AG09319 (cell line): Measurements from ENCODE around the gene VPS4B.
"Not testable (repeated sequence)": the region's sequence is repeated elsewhere in the genome, so short reads cannot be mapped to it uniquely, and the experiment has no call there.

Source experiments
- DNase-seq: peaks from one replicate; pipeline ENCODE4 v3.0.0-alpha.2; 2010; ENCODE audit warnings: low read depth; ENCODE audit errors: extremely low read depth
- CTCF ChIP-seq: IDR thresholded peaks from 2 replicates; pipeline ENCODE4 v1.5.1; 2011; ENCODE audit warnings: low read depth, mild to moderate bottlenecking, inconsistent platforms, low read length, moderate library complexity

VPS4B gene

GRCh38 chr18:63457977-63458376, 35.7 kb upstream of the VPS4B start:
- no peak for TF ChIP-seq CTCF
- no peak for DNase-seq

- no peak for DNase-seq
- no peak for TF ChIP-seq CTCF
Observed at GRCh38 chr18:63454497-63454896, 32.2 kb upstream of the VPS4B start.

GRCh38 chr18:63452751-63453150, 30.5 kb upstream of the VPS4B start:
- DNase-seq = not testable (repeated sequence)

GRCh38 chr18:63451799-63452660, 29.8 kb upstream of the VPS4B start:
- DNase-seq = no peak
- no peak for TF ChIP-seq CTCF

- no peak for TF ChIP-seq CTCF
Observed at GRCh38 chr18:63449426-63449825, 27.1 kb upstream of the VPS4B start.

GRCh38 chr18:63447066-63447465, 24.8 kb upstream of the VPS4B start:
- TF ChIP-seq CTCF = no peak
- no peak for DNase-seq

More at GRCh38 chr18:63449426-63449825, 27.1 kb upstream of the VPS4B start:
- DNase-seq = no peak

- no peak for DNase-seq
- TF ChIP-seq CTCF = no peak
Observed at GRCh38 chr18:63446266-63446665, 24.0 kb upstream of the VPS4B start.

GRCh38 chr18:63445037-63445436, 22.8 kb upstream of the VPS4B start:
- no peak for DNase-seq
- no peak for TF ChIP-seq CTCF
